Osteocyte (in vitro differentiated cells): ENCODE measurements around the gene LIPI. TPM values are rescaled to one million over a fixed set of nuclear protein-coding genes. Genes with fewer than 3 reads are reported as not detected.
"Not testable (repeated sequence)": the region's sequence is repeated elsewhere in the genome, so short reads cannot be mapped to it uniquely, and the experiment has no call there.

Source experiments
- DNase-seq: peaks from one replicate; pipeline ENCODE4 v3.0.0; 2021; ENCODE audit warnings: mixed read lengths; ENCODE audit not compliant: unreplicated experiment; ENCODE audit errors: extremely low spot score
- H3K27ac Mint-ChIP-seq: one replicate; pipeline ENCODE4 v1.8.0; 2021; ENCODE audit warnings: mild to moderate bottlenecking, mixed read lengths; ENCODE audit not compliant: unreplicated experiment
- H3K27me3 Mint-ChIP-seq: one replicate; pipeline ENCODE4 v1.8.0; 2021; ENCODE audit warnings: mixed read lengths; ENCODE audit not compliant: unreplicated experiment
- H3K36me3 Mint-ChIP-seq: one replicate; pipeline ENCODE4 v1.8.0; 2021; ENCODE audit warnings: mixed read lengths; ENCODE audit not compliant: unreplicated experiment
- H3K4me1 Mint-ChIP-seq: one replicate; pipeline ENCODE4 v1.8.0; 2021; ENCODE audit warnings: mixed read lengths; ENCODE audit not compliant: unreplicated experiment
- H3K4me3 Mint-ChIP-seq: one replicate; pipeline ENCODE4 v1.8.0; 2021; ENCODE audit warnings: mild to moderate bottlenecking, moderate library complexity, mixed read lengths; ENCODE audit not compliant: unreplicated experiment
- H3K9me3 Mint-ChIP-seq: one replicate; pipeline ENCODE4 v1.8.0; 2021; ENCODE audit warnings: mixed read lengths; ENCODE audit not compliant: unreplicated experiment
- total RNA-seq: library from RNA; stranded (reverse); gene quantifications from 2 replicates; pipeline ENCODE4 v1.2.1, GENCODE V29; 2021
- TF ChIP-seq, protein P1 (sequence below): fragments of 200-600 bp; sonication (generic); IDR thresholded peaks from 2 replicates; pipeline ENCODE4 v1.5.0; 2021; ENCODE audit warnings: antibody characterized with exemption, mild to moderate bottlenecking, moderate library complexity

LIPI gene
- total RNA-seq, 1 donor from 2014 or later, result not detected

DNA sequence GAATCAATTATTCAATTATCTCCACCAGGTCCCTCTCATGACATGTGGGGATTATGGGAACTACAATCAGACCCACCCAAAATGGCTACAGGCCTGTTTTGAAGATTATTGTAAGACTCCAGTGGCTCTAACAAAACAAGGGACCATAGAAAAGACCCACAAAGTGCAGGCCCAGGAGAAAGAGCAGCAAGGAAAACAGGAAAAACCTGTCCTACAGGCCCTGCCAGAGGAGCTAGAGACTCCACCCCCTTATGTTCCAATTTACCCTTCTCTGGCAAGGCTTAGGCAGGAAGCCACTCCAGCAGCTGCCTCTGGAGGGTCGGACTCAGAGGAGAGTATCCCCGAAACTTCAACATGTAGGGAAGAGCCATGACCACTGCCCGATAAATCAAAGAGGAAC lies 96.5 kb downstream of the LIPI start:
- no peak overlapping the region for H3K4me3 Mint-ChIP-seq
- H3K27me3 Mint-ChIP-seq, result no peaks in the 10 kb centered on the region
- no peaks in the 10 kb centered on the region for H3K36me3 Mint-ChIP-seq
- DNase-seq, result no peak
- no peak overlapping the region for H3K27ac Mint-ChIP-seq
- TF ChIP-seq, protein P1, sequence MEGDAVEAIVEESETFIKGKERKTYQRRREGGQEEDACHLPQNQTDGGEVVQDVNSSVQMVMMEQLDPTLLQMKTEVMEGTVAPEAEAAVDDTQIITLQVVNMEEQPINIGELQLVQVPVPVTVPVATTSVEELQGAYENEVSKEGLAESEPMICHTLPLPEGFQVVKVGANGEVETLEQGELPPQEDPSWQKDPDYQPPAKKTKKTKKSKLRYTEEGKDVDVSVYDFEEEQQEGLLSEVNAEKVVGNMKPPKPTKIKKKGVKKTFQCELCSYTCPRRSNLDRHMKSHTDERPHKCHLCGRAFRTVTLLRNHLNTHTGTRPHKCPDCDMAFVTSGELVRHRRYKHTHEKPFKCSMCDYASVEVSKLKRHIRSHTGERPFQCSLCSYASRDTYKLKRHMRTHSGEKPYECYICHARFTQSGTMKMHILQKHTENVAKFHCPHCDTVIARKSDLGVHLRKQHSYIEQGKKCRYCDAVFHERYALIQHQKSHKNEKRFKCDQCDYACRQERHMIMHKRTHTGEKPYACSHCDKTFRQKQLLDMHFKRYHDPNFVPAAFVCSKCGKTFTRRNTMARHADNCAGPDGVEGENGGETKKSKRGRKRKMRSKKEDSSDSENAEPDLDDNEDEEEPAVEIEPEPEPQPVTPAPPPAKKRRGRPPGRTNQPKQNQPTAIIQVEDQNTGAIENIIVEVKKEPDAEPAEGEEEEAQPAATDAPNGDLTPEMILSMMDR, result no peak
- H3K4me1 Mint-ChIP-seq, result no peaks in the 10 kb centered on the region
- peaks cover 46% of the 10 kb centered on the region for H3K9me3 Mint-ChIP-seq

DNA sequence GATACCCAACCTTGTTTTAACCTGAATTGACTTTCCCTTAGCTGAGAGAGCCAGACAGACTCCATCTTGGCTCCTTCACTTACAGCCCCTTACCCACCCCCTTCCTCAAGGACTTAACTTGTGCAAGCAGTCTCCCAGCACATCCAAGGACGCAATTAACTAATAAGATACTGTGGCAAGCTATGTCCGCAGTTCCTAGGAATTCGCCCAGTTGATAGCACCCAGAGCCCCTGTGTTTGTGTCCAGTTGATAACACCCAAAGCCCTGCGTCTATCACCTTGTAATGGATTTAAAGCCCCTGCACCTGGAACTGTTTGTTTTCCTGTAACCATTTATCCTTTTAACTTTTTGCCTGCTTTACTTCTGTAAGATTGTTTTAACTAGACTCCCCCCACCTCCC lies 106.2 kb downstream of the LIPI start:
- not testable (repeated sequence) for H3K4me1 Mint-ChIP-seq, H3K4me3 Mint-ChIP-seq, H3K27ac Mint-ChIP-seq, H3K27me3 Mint-ChIP-seq, H3K9me3 Mint-ChIP-seq, H3K36me3 Mint-ChIP-seq
- DNase-seq, result peak; percentile 36

DNA sequence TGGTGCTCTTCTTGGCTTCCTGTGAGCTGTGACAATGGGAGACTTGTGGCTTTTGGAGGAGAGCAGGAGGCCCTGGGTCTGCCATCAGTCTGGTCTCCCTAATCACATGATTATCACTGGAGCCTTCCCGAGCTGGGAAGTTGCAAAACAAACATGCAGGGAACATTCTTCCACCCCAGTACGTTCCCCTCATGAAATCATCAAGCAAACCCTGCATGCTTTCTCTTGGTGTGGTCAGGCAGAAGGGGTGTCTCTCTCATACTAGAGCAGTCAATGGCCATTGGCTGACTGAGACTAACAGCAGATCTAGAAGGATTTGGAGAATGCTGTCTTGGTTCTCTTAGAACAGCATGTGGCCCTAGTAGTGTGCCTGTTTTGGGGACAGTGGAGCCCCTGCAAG lies 111.2 kb downstream of the LIPI start:
- DNase-seq, result peak; percentile 23
- Mint-ChIP-seq H3K27ac (no peak overlapping the region), H3K4me1 (no peaks in the 10 kb centered on the region), H3K36me3 (no peaks in the 10 kb centered on the region), H3K9me3 (peaks cover 11% of the 10 kb centered on the region), H3K4me3 (no peak overlapping the region), H3K27me3 (no peaks in the 10 kb centered on the region)
- TF ChIP-seq, protein P1, result no peak

DNA sequence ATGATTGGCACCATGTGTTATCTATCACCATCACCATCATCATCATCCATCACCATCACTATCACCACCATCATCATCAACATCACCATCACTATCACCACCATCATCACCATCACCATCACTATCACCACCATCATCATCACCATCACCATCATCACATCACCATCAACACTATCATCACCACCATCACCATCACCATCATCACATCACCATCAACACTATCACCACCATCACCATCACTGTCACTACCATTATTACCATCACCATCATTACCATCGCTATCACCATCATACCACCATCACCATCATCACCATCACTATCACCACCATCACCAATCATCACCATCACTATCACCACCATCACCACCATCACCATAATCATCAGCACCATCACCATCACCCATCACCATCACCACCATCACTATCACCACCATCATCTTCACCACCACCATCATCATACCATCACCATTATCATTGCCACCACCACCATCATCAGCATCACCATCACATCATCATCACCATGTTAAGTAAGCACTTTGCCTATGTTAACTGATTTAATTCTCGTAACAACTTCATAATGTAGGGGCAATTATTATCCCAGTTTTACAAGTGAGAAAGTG lies 112.8 kb downstream of the LIPI start:
- Mint-ChIP-seq H3K9me3 (peaks cover 4% of the 10 kb centered on the region), H3K27ac (no peak overlapping the region), H3K36me3 (no peaks in the 10 kb centered on the region), H3K4me1 (no peaks in the 10 kb centered on the region), H3K27me3 (no peaks in the 10 kb centered on the region), H3K4me3 (no peak overlapping the region)
- DNase-seq, result no peak
- TF ChIP-seq, protein P1, result no peak

DNA sequence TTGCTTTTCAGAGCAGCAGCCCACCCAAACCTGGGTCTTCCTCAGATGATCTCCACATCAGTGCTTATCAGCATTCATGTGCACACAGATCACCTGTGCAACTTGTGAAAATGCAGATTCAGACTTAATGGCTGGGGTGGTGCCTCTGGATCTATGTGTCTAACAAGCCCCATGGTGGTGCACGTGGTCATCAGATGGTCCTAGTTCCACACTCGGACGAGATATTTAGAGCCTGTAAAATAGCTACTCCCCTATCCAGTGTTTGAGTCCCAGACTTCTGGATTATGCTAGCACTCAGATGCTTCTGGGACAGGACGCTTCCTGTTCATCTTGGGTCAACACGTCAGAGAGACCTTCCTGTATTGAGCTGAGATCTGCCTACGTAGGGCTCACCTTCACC lies 114.2 kb downstream of the LIPI start:
- TF ChIP-seq, protein P1, result no peak
- Mint-ChIP-seq H3K36me3 (no peaks in the 10 kb centered on the region), H3K4me1 (no peaks in the 10 kb centered on the region), H3K9me3 (peaks cover 4% of the 10 kb centered on the region), H3K27ac (no peak overlapping the region), H3K27me3 (no peaks in the 10 kb centered on the region), H3K4me3 (no peak overlapping the region)
- no peak for DNase-seq

DNA sequence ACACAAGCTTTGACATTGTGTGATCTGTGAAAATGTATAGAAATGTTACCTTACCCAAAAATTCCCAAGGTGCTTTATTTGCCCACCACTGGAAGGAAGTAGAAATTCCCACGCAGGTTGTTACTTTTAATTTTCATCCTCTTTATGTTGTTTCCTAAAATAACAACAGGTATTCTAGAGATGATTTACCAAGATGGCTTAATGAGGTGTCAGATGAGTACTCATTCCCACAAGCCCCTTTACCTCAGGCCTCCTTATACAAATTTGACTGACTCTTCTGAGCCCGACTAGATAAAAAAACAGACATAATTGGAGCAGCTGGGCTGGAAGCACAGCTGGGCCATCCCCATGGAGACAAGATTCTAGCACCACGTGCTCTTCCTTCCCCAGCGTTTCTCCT lies 114.6 kb downstream of the LIPI start:
- DNase-seq, result peak; percentile 36
- Mint-ChIP-seq H3K4me3 (no peak overlapping the region), H3K4me1 (no peaks in the 10 kb centered on the region), H3K27me3 (no peaks in the 10 kb centered on the region), H3K9me3 (peaks cover 4% of the 10 kb centered on the region), H3K36me3 (no peaks in the 10 kb centered on the region), H3K27ac (no peak overlapping the region)
- TF ChIP-seq, protein P1, result no peak
